GM20000 (cell line): Measurements from ENCODE around the gene SMIM20.
A peak's percentile ranks its signal among the peaks of the same experiment; 100 is the strongest.

Experiments used
- DNase-seq: peaks from one replicate; pipeline ENCODE4 v3.0.0; 2012; ENCODE audit warnings: low spot score
- TF ChIP-seq, protein P1 (sequence below): IDR thresholded peaks from 2 replicates; pipeline ENCODE4 v1.5.1; 2012; ENCODE audit warnings: mild to moderate bottlenecking, control low read depth; ENCODE audit errors: extremely low read depth, missing control alignments

The SMIM20 gene

DNA sequence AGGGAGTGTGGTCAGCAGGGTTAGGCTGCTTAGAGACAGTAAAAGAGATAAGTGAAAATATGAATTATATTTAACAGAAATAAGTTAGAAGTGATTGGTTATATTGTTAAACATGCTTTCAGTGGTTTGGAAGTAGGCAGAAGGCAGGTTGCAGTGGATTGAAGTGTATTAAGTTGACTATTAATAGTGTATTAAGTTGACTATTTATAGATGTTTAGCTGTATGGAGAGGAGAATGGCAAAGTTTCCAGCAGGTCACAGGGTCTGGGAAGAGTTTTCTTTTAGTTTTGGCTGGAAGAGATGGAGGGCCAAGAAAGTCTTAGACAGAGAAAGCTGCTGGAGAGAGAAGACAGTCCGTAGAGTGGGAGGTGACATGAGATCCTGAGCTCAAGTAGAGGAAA, 7.9 kb downstream of the SMIM20 start:
- DNase-seq: no peak
- TF ChIP-seq, protein P1, sequence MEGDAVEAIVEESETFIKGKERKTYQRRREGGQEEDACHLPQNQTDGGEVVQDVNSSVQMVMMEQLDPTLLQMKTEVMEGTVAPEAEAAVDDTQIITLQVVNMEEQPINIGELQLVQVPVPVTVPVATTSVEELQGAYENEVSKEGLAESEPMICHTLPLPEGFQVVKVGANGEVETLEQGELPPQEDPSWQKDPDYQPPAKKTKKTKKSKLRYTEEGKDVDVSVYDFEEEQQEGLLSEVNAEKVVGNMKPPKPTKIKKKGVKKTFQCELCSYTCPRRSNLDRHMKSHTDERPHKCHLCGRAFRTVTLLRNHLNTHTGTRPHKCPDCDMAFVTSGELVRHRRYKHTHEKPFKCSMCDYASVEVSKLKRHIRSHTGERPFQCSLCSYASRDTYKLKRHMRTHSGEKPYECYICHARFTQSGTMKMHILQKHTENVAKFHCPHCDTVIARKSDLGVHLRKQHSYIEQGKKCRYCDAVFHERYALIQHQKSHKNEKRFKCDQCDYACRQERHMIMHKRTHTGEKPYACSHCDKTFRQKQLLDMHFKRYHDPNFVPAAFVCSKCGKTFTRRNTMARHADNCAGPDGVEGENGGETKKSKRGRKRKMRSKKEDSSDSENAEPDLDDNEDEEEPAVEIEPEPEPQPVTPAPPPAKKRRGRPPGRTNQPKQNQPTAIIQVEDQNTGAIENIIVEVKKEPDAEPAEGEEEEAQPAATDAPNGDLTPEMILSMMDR: no peak

DNA sequence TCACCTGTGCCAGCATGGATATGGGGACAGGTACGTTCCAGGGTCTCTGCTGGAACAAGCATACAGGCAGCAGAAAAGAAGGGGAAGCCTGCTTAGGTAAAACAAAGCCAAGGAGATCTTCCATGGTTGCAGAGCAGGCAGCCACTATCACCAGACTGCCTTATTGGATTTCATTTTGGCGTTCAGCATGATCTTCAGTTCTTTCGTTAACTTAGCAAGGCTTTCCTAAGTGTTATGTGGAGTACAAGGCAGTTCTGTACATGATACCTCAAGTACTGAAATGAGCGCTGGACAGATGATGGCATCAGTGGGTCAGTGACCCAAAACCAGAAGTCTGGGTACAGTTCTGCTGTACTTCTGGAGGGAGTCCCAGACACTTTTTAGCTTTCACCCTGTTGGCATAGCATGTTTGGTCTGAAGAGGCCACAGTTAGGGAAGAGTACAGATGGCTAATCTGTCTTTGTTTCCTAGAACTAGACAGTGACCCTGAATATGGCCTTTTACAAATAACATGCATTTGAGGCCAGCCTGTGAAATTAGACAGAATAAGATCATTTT, 8.9 kb downstream of the SMIM20 start:
- DNase-seq: no peak
- TF ChIP-seq, protein P1: no peak

DNA sequence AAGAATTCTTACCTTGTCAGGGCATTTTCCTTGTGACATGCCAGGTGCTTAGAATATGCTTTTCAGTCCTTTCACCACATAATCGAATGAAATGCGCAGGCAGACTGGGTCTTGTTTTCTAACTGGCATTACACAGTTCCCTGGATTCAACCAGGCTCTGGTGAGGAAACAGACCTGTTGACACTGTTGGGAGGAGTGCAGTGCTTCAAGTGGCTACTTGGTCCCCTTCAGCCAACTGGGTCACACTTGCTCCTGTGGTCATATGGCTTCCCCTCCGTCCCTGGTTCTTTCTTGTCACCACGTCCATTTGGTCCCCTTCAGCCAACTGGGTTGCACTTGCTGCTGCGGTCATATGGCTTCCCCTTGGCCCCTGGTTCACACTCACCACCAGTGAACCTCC, 9.7 kb downstream of the SMIM20 start:
- no peak for DNase-seq
- TF ChIP-seq, protein P1: no peak

DNA sequence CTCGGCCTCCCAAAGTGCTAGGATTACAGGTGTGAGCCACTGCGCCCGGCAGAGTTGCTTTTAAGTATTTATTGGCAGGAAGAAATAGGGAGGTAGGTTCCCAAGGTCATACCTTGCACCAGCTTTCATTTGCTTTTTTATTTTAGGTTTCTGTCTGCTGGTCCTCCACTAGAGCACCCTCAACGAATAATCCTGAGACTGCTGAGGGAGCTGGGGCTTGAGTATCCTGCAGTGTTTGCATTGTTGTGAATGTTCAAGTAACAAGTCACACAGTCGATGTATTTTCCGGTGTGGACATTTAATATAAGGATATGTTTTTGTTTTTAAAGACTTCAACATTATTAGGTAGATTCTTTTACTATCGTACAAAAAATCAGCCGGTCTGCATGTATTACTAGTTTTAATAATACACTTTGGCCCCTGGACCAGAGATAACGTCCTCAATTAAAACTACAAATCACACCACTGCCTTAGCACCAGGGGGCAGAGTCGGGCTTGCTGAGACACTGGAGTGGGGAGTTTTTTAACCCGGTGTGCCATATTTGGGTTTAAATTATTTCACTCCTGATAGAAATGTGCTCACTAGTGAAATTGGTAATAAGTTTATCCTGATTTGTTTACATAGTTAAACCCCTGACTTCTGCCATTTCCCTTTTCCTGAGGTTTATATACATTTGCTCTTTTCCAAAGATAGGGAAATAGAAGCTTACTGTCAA, 11.6 kb downstream of the SMIM20 start:
- DNase-seq: peak; percentile 66
- TF ChIP-seq, protein P1: peak; percentile 44

DNA sequence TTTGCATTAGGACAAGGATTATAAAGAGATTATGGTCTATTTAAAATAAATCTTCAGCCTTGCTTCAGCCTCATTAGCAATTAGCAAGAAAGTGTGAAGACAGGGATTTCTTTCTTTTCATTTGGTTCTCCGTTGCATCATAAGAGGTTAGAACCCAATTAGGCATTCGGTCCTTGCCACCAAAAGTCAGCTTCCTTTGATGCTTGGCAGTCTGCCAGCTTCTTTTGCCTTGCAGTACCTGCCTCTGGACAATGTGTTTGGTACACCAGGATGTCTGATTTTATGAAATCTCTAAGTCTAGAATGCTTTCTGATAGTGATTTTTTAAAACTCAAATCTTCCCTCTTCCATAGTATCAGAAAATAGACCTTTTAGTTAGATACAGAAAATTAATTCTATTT, 12.4 kb downstream of the SMIM20 start:
- TF ChIP-seq, protein P1: no peak
- DNase-seq: no peak

DNA sequence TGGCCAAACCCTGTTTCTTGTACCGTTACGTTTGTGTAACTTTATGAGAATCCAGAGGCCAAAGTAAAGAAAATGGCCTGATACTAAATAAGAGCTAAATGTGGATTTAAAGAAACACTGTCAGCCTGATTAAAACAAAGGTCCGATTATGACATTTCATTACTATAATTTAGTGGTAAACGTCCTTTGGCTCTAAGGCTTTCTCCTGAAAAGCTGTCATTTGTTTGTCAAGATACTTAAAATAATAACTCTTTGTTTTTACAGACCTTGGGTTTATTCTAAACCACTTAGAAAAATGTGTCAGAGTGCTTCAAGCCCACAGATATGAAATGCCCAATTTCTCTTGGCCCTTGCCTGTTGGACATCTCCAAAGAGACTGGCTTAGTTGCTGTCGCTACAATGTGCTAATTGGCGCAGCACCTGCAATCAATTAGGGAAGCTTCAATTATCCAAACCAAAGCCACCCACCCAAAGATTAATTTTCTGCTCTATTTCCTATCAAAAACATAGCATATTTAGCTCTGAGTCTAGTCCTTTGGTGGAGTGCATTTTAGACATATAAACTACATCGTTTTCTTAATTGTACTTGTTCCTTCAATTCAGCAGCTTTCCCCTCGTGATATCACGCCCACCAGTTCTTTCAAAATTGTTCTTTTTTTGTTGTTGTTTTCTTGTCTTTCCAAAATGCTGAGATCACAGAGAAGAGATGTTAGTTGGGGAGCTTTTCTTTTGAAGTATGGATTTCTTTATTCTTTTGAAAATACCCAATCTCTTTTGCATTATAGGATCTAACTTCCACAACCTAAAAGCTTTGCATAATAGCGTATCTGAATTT, 13.6 kb downstream of the SMIM20 start:
- TF ChIP-seq, protein P1: no peak
- no peak for DNase-seq
